Sigmoid colon (tissue), 3 donors: ENCODE data around the gene HSDL2.

Experiments used
- CTCF ChIP-seq, 4 experiments: fragments of 450-650 bp in 3 of 4; fragments of 200-600 bp in 1 of 4; IDR thresholded peaks; one replicate each; pipeline ENCODE4 v1.5.1; 2016 to 2019; ENCODE audit warnings: antibody characterized with exemption in 4 of 4, mild to moderate bottlenecking in 3 of 4, moderate library complexity in 2 of 4
- POLR2A ChIP-seq, 2 donors: fragments of 450-650 bp; IDR thresholded peaks; one replicate each; pipeline ENCODE4 v1.6.1; 2016; ENCODE audit warnings: antibody characterized with exemption in 2 of 2, mild to moderate bottlenecking in 2 of 2, moderate library complexity in 2 of 2

- TF ChIP-seq POLR2A (IDR thresholded peaks at IDR 0.05), result no peak
- no peak for TF ChIP-seq CTCF (IDR thresholded peaks at IDR 0.05)
Observed at GRCh38 chr9:112487799-112488340, 108.0 kb downstream of the HSDL2 start.
